Activated T-cell treated with anti-CD3 and anti-CD28 coated beads, Interleukin-2, amount 50 U/mL, for 1 hour (primary cell): ENCODE data around the gene LAPTM5.
A peak's percentile ranks its signal among the peaks of the same experiment; 100 is the strongest.

Experiments used
- DNase-seq: peaks from one replicate; pipeline ENCODE4 v3.0.0-alpha.2; 2020

LAPTM5 gene

GRCh38 chr1:30755334-30755733 is 2.2 kb downstream of the LAPTM5 start:
- DNase-seq: no peak

- peak; percentile 43 for DNase-seq
Measured at GRCh38 chr1:30754684-30755171, 2.8 kb downstream of the LAPTM5 start.

- DNase-seq: no peak
Measured at GRCh38 chr1:30753660-30754123, 3.9 kb downstream of the LAPTM5 start.

- DNase-seq: no peak
Measured at GRCh38 chr1:30753118-30753517, 4.5 kb downstream of the LAPTM5 start.

GRCh38 chr1:30752651-30752908 is 5.0 kb downstream of the LAPTM5 start:
- DNase-seq: no peak

GRCh38 chr1:30751830-30752650 is 5.5 kb downstream of the LAPTM5 start:
- DNase-seq: no peak

GRCh38 chr1:30750731-30751291 is 6.8 kb downstream of the LAPTM5 start:
- DNase-seq: no peak

GRCh38 chr1:30749691-30750583 is 7.6 kb downstream of the LAPTM5 start:
- peak; percentile 78 for DNase-seq

- peak; percentile 59 for DNase-seq
Measured at GRCh38 chr1:30748699-30749401, 8.7 kb downstream of the LAPTM5 start.

- DNase-seq: no peak
Measured at GRCh38 chr1:30748098-30748698, 9.4 kb downstream of the LAPTM5 start.

- no peak for DNase-seq
Measured at GRCh38 chr1:30747033-30748008, 10.3 kb downstream of the LAPTM5 start.

GRCh38 chr1:30746212-30747032 is 11.2 kb downstream of the LAPTM5 start:
- no peak for DNase-seq

- DNase-seq: no peak
Measured at GRCh38 chr1:30745834-30746208, 11.8 kb downstream of the LAPTM5 start.

GRCh38 chr1:30745156-30745833 is 12.3 kb downstream of the LAPTM5 start:
- DNase-seq: no peak

- DNase-seq: peak; percentile 54
Measured at GRCh38 chr1:30744060-30744756, 13.4 kb downstream of the LAPTM5 start.

- DNase-seq: peak; percentile 58
Measured at GRCh38 chr1:30743584-30744059, 14.0 kb downstream of the LAPTM5 start.

- DNase-seq: no peak
Measured at GRCh38 chr1:30742963-30743559, 14.5 kb downstream of the LAPTM5 start.

GRCh38 chr1:30742300-30742962 is 15.1 kb downstream of the LAPTM5 start:
- no peak for DNase-seq
